Measurements from ENCODE around the gene ATP10A.

The ATP10A gene

GRCh38 chr15:25694823-25695312, 168.3 kb downstream of the ATP10A start:
- TF ChIP-seq, protein P1, sequence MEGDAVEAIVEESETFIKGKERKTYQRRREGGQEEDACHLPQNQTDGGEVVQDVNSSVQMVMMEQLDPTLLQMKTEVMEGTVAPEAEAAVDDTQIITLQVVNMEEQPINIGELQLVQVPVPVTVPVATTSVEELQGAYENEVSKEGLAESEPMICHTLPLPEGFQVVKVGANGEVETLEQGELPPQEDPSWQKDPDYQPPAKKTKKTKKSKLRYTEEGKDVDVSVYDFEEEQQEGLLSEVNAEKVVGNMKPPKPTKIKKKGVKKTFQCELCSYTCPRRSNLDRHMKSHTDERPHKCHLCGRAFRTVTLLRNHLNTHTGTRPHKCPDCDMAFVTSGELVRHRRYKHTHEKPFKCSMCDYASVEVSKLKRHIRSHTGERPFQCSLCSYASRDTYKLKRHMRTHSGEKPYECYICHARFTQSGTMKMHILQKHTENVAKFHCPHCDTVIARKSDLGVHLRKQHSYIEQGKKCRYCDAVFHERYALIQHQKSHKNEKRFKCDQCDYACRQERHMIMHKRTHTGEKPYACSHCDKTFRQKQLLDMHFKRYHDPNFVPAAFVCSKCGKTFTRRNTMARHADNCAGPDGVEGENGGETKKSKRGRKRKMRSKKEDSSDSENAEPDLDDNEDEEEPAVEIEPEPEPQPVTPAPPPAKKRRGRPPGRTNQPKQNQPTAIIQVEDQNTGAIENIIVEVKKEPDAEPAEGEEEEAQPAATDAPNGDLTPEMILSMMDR (IDR thresholded peaks at IDR 0.05; ENCODE audit: low read depth, low read length): no peak
- no peak overlapping the region for H3K4me3 ChIP-seq (ENCODE audit: low read depth, low read length)

GRCh38 chr15:25694239-25694584, 168.9 kb downstream of the ATP10A start:
- no peak overlapping the region for H3K4me3 ChIP-seq (ENCODE audit: low read depth, low read length)
- TF ChIP-seq, protein P1 (IDR thresholded peaks at IDR 0.05; ENCODE audit: low read depth, low read length): no peak

GRCh38 chr15:25693321-25694238, 169.5 kb downstream of the ATP10A start:
- TF ChIP-seq, protein P1 (IDR thresholded peaks at IDR 0.05; ENCODE audit: low read depth, low read length): peak; percentile 87
- H3K4me3 ChIP-seq (ENCODE audit: low read depth, low read length): no peak overlapping the region

GRCh38 chr15:25691544-25692430, 171.3 kb downstream of the ATP10A start:
- TF ChIP-seq, protein P1 (IDR thresholded peaks at IDR 0.05; ENCODE audit: low read depth, low read length): no peak
- H3K4me3 ChIP-seq (ENCODE audit: low read depth, low read length): no peak overlapping the region

- H3K4me3 ChIP-seq (ENCODE audit: low read depth, low read length): no peak overlapping the region
- TF ChIP-seq, protein P1 (IDR thresholded peaks at IDR 0.05; ENCODE audit: low read depth, low read length): no peak
Measured at GRCh38 chr15:25690673-25691543, 172.2 kb downstream of the ATP10A start.

GRCh38 chr15:25689592-25689991, 173.5 kb downstream of the ATP10A start:
- no peak overlapping the region for H3K4me3 ChIP-seq (ENCODE audit: low read depth, low read length)
- TF ChIP-seq, protein P1 (IDR thresholded peaks at IDR 0.05; ENCODE audit: low read depth, low read length): no peak
